ENCODE data around the gene CALML4.
"Not testable (repeated sequence)": the region's sequence is repeated elsewhere in the genome, so short reads cannot be mapped to it uniquely, and the experiment has no call there.

CALML4 gene

GRCh38 chr15:68184616-68185480 lies 20.3 kb downstream of the CALML4 start:
- H3K4me3 ChIP-seq (ENCODE audit: low read length), result no peak overlapping the region
- DNase-seq (ENCODE audit: low read depth), result no peak
- TF ChIP-seq, protein P1, sequence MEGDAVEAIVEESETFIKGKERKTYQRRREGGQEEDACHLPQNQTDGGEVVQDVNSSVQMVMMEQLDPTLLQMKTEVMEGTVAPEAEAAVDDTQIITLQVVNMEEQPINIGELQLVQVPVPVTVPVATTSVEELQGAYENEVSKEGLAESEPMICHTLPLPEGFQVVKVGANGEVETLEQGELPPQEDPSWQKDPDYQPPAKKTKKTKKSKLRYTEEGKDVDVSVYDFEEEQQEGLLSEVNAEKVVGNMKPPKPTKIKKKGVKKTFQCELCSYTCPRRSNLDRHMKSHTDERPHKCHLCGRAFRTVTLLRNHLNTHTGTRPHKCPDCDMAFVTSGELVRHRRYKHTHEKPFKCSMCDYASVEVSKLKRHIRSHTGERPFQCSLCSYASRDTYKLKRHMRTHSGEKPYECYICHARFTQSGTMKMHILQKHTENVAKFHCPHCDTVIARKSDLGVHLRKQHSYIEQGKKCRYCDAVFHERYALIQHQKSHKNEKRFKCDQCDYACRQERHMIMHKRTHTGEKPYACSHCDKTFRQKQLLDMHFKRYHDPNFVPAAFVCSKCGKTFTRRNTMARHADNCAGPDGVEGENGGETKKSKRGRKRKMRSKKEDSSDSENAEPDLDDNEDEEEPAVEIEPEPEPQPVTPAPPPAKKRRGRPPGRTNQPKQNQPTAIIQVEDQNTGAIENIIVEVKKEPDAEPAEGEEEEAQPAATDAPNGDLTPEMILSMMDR (conservative IDR thresholded peaks at IDR 0.05; ENCODE audit: low read depth, low read length), result no peak

DNA sequence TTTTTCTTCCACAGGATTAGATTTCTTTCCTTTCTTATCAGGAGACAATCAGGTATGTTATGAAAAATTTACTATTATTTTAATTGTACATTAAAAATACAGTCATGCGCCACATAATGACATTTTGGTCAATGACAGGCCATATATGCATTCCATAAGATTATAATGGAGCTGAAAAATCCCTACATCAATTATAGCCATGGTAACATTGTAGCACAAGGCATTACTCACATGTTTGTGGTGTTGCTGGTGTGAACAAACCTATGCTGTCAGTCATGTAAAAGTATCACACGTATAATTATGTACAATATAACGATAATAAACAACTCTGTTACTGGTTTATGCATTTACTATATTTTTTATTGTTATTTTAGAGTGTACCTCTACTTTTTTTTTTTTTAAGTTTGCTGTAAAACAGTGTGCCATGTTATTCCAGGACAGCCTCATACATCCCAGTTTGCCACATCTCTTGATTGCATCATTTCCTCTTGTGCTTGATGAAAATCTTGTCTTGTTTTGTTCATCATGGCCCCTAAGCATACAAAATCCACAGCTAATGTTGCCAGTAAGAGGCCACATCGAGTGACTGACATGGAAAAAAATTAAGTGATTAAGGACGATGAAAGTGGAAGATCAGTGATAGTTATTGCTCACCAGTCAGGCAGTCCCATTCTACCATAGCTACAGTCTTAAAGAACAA lies 21.4 kb downstream of the CALML4 start:
- TF ChIP-seq, protein P1 (conservative IDR thresholded peaks at IDR 0.05; ENCODE audit: low read depth, low read length), result no peak
- H3K4me3 ChIP-seq (ENCODE audit: low read length), result no peak overlapping the region
- DNase-seq (ENCODE audit: low read depth), result no peak

DNA sequence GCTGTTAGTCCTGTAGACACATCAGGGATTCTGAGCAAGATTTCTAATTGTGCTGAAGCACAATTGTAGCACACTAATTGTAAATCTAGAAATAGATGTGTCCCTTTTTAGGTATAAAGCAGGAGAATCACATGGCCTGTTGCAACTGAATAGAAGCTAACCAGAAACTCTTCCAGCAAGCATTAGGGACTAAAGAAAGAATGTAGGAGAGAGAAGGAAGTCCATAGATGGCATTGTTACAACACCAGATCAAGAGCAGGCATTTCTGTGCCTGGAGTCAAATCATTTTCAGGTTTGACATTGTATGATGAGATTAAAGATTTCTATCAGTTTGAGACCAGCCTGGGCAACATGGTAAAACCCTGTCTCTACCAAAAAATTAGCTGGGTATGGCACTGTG lies 27.4 kb downstream of the CALML4 start:
- no peak overlapping the region for H3K4me3 ChIP-seq (ENCODE audit: low read length)
- TF ChIP-seq, protein P1 (conservative IDR thresholded peaks at IDR 0.05; ENCODE audit: low read depth, low read length), result no peak
- peak; percentile 21 for DNase-seq (ENCODE audit: low read depth)

GRCh38 chr15:68176601-68177000 lies 28.5 kb downstream of the CALML4 start:
- TF ChIP-seq, protein P1 (conservative IDR thresholded peaks at IDR 0.05; ENCODE audit: low read depth, low read length), result no peak
- DNase-seq (ENCODE audit: low read depth), result no peak
- no peak overlapping the region for H3K4me3 ChIP-seq (ENCODE audit: low read length)

DNA sequence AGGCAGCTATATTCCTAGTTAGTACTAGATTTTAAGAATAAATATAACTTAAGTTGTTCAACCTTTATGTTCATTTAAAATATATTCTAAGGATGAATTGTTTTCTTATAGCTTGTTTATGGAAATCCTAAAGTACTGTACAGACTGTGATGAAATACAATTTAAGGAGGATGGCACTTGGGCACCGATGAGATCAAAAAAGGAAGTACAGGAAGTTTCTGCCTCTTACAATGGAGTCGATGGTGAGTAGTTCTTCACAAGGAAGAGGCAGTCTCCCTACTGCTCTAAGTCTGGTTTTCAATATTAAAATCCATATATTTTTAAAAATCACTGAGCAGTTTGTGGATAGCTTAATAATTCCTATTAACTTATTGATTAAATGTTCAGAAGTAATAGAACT lies 29.6 kb downstream of the CALML4 start:
- TF ChIP-seq, protein P1 (conservative IDR thresholded peaks at IDR 0.05; ENCODE audit: low read depth, low read length), result no peak

DNA sequence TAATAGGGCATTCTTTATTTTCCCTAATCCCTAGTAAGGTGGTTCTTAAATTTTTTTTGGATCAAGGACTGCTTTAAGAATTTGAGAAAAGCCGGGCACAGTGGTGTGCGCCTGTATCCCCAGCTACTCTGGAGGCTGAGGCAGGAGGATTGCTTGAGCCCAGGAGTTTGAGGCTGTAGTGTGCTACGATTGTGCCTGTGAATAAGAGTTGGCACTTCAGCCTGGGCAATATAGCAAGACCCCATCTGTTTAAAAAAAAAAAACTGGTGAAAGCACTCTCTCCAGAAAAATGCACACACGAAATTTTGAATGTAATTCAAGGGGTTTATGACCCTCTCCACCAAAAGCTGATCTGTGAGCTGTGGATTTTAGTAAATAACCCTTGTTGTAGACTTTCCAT lies 32.0 kb downstream of the CALML4 start:
- TF ChIP-seq, protein P1 (conservative IDR thresholded peaks at IDR 0.05; ENCODE audit: low read depth, low read length), result no peak
- no peak overlapping the region for H3K4me3 ChIP-seq (ENCODE audit: low read length)
- DNase-seq (ENCODE audit: low read depth), result no peak

More for the DNA sequence above, 29.6 kb downstream of the CALML4 start:
- H3K4me3 ChIP-seq (ENCODE audit: low read length), result no peak overlapping the region
- no peak for DNase-seq (ENCODE audit: low read depth)

DNA sequence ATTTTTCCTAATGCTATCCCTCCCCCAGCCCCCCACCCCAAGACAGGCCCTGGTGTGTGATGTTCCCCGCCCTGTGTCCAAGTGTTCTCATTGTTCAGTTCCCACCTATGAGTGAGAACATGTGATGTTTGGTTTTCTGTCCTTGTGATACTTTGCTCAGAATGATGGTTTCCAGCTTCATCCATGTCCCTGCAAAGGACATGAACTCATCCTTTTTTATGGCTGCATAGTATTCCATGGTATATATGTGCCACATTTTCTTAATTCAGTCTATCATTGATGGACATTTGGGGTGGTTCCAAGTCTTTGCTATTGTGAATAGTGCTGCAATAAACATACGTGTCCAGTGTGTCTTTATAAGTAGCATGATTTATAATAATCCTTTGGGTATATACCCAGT lies 33.1 kb downstream of the CALML4 start:
- not testable (repeated sequence) for H3K4me3 ChIP-seq (ENCODE audit: low read length); DNase-seq (ENCODE audit: low read depth)
